MM.1S (cell line): ENCODE results near the gene CPB2.

Experiments used
- DNase-seq: peaks from one replicate; pipeline ENCODE4 v3.0.0-alpha.2; 2015
- H2AFZ ChIP-seq: fragments of 300-600 bp; sonication (generic); 2 replicates; pipeline ENCODE4 v1.6.0; 2016; ENCODE audit warnings: antibody characterized with exemption, low read length
- H3F3A ChIP-seq: fragments of 300-600 bp; sonication (generic); 2 replicates; pipeline ENCODE4 v1.6.1; 2016; ENCODE audit warnings: mild to moderate bottlenecking, antibody characterized with exemption, low read length, moderate library complexity, mixed read lengths; ENCODE audit not compliant: insufficient read depth
- H3K27ac ChIP-seq: fragments of 300-600 bp; sonication (generic); 2 replicates; pipeline ENCODE4 v1.5.1; 2016; ENCODE audit warnings: mild to moderate bottlenecking, low read length
- H3K27me3 ChIP-seq: fragments of 300-600 bp; sonication (generic); replicated peaks from 2 replicates; pipeline ENCODE4 v1.6.0; 2016; ENCODE audit warnings: low read length; ENCODE audit not compliant: insufficient read depth
- H3K36me3 ChIP-seq: fragments of 300-600 bp; sonication (generic); replicated peaks from 2 replicates; pipeline ENCODE4 v1.6.1; 2016; ENCODE audit warnings: mild to moderate bottlenecking, low read length, mixed read lengths; ENCODE audit not compliant: insufficient read depth
- H3K4me1 ChIP-seq: fragments of 300-600 bp; sonication (generic); 2 replicates; pipeline ENCODE4 v1.6.1; 2016; ENCODE audit warnings: low read length, mixed read lengths
- H3K4me2 ChIP-seq: fragments of 300-600 bp; sonication (generic); 2 replicates; pipeline ENCODE4 v1.6.0; 2016; ENCODE audit warnings: low read depth, low read length
- H3K4me3 ChIP-seq: fragments of 300-600 bp; sonication (generic); 2 replicates; pipeline ENCODE4 v1.5.1; 2016; ENCODE audit warnings: low read length, mixed read lengths
- H3K79me2 ChIP-seq: fragments of 300-600 bp; sonication (generic); 2 replicates; pipeline ENCODE4 v1.6.1; 2016; ENCODE audit warnings: mixed run types, low read length, mixed read lengths
- H3K9ac ChIP-seq: fragments of 300-600 bp; sonication (generic); 2 replicates; pipeline ENCODE4 v1.6.1; 2016; ENCODE audit warnings: low read length, mixed read lengths
- H3K9me2 ChIP-seq: fragments of 300-600 bp; sonication (generic); replicated peaks from 2 replicates; pipeline ENCODE4 v1.6.1; 2016; ENCODE audit warnings: mild to moderate bottlenecking, low read length, mixed read lengths; ENCODE audit not compliant: insufficient read depth
- H3K9me3 ChIP-seq: fragments of 300-600 bp; sonication (generic); replicated peaks from 2 replicates; pipeline ENCODE4 v1.6.1; 2016; ENCODE audit warnings: mild to moderate bottlenecking, low read length, mixed read lengths; ENCODE audit not compliant: insufficient read depth
- H4K20me1 ChIP-seq: fragments of 300-600 bp; sonication (generic); 2 replicates; pipeline ENCODE4 v1.6.1; 2016; ENCODE audit warnings: mild to moderate bottlenecking, low read length, moderate library complexity, mixed read lengths; ENCODE audit not compliant: insufficient read depth
- EZH2 ChIP-seq: fragments of 300-600 bp; sonication (generic); optimal IDR thresholded peaks from 2 replicates; pipeline ENCODE3; 2017; ENCODE audit warnings: low read depth, mild to moderate bottlenecking, antibody characterized with exemption, low read length, mixed read lengths
- EZH2phosphoT487 ChIP-seq: fragments of 300-600 bp; sonication (generic); IDR thresholded peaks from 2 replicates; pipeline ENCODE4 v1.6.1; 2018; ENCODE audit warnings: antibody characterized with exemption, low read length
- TF ChIP-seq, protein P1 (sequence below): fragments of 300-600 bp; sonication (generic); IDR thresholded peaks from 2 replicates; pipeline ENCODE4 v1.5.1; 2016; ENCODE audit warnings: antibody characterized with exemption, low read length, mixed read lengths

CPB2 gene, protein sequence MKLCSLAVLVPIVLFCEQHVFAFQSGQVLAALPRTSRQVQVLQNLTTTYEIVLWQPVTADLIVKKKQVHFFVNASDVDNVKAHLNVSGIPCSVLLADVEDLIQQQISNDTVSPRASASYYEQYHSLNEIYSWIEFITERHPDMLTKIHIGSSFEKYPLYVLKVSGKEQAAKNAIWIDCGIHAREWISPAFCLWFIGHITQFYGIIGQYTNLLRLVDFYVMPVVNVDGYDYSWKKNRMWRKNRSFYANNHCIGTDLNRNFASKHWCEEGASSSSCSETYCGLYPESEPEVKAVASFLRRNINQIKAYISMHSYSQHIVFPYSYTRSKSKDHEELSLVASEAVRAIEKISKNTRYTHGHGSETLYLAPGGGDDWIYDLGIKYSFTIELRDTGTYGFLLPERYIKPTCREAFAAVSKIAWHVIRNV

DNA sequence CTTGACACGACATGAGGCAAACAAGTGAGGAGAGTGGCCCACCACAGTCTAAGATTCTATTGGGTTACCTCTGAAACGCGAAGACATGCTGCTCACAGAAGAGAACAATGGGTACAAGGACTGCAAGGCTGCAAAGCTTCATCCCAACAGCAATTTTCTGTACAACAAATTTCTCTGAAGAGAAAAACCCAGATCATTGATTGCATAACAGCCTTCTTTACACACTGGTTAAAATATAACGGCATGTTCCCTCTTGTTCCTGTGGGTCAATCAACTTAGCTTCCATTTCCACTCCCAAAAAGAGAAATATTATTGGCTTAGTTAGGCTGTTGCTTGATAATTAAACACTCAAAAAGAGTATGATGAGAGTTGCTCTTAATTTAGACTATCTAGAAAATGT, at the start of gene CPB2:
CPB2 (minus strand) TSS at position 166 of the 400 bp plus-strand sequence; CDS start at position 142, 24 bp downstream.
- H3K9me2 ChIP-seq = no peaks in the 10 kb centered on the region
- no peaks in the 10 kb centered on the region for H4K20me1 ChIP-seq
- no peaks in the 10 kb centered on the region for H3K79me2 ChIP-seq
- no peaks in the 10 kb centered on the region for H3K27me3 ChIP-seq
- H3F3A ChIP-seq = no peaks in the 10 kb centered on the region
- no peaks in the 10 kb centered on the region for H3K9me3 ChIP-seq
- no peak for DNase-seq
- H3K4me2 ChIP-seq = no peak within 1 kb of the TSS
- no peak within 1 kb of the TSS for H3K4me3 ChIP-seq
- no peaks in the 10 kb centered on the region for H3K36me3 ChIP-seq
- H2AFZ ChIP-seq = no peak within 1 kb of the TSS
- H3K4me1 ChIP-seq = peaks cover 9% of the 10 kb centered on the region; the same call in 1 of the 2 replicates
- TF ChIP-seq EZH2phosphoT487 (no peak), EZH2 (no peak)
- TF ChIP-seq, protein P1, sequence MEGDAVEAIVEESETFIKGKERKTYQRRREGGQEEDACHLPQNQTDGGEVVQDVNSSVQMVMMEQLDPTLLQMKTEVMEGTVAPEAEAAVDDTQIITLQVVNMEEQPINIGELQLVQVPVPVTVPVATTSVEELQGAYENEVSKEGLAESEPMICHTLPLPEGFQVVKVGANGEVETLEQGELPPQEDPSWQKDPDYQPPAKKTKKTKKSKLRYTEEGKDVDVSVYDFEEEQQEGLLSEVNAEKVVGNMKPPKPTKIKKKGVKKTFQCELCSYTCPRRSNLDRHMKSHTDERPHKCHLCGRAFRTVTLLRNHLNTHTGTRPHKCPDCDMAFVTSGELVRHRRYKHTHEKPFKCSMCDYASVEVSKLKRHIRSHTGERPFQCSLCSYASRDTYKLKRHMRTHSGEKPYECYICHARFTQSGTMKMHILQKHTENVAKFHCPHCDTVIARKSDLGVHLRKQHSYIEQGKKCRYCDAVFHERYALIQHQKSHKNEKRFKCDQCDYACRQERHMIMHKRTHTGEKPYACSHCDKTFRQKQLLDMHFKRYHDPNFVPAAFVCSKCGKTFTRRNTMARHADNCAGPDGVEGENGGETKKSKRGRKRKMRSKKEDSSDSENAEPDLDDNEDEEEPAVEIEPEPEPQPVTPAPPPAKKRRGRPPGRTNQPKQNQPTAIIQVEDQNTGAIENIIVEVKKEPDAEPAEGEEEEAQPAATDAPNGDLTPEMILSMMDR = no peak
- no peak within 1 kb of the TSS for H3K27ac ChIP-seq
- no peak within 1 kb of the TSS for H3K9ac ChIP-seq

DNA sequence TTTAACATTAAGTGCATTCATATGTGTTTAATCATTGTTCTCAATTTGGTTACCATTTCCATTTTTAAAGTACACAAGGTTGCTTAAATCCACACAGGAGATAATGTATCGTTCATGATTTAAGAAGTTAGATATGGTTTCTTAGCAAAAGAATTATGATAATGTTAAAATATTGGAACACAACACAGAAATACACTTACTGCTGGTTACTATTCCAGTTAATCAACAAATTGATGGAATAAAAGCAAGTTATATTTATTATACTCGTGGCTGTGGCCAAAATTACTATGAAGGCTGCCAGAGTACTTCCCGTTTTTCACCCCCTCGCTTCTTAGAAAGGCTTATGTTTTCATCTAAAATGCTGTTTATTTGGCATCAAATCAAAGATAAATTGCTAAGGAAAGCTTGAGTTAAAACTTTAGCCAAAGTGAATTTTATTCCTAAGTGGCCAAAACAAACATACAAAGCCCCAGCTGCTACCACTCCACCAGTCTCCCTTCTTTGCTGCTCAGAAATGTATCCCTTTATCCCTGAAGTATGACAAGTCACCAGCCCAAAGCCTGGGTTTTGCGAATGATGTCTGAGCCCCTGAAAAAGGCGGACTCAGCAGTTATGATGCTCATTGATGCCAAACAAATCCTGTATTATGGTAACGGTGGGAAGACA, 49.4 kb upstream of the CPB2 start:
- Histone ChIP-seq H3K9me2 (no peaks in the 10 kb centered on the region), H3K4me1 (peaks cover 16% of the 10 kb centered on the region), H3K79me2 (peaks cover 72% of the 10 kb centered on the region), H3K36me3 (peaks cover 20% of the 10 kb centered on the region), H3K4me3 (no peak overlapping the region), H4K20me1 (peaks cover 18% of the 10 kb centered on the region), H3K9me3 (no peaks in the 10 kb centered on the region), H3K27ac (no peak overlapping the region), H3K27me3 (no peaks in the 10 kb centered on the region), H2AFZ (no peak overlapping the region), H3F3A (peaks cover 25% of the 10 kb centered on the region), H3K4me2 (no peak overlapping the region), H3K9ac (no peak overlapping the region)
- no peak for DNase-seq
- TF ChIP-seq EZH2phosphoT487 (no peak), EZH2 (no peak)
- TF ChIP-seq, protein P1 = no peak

DNA sequence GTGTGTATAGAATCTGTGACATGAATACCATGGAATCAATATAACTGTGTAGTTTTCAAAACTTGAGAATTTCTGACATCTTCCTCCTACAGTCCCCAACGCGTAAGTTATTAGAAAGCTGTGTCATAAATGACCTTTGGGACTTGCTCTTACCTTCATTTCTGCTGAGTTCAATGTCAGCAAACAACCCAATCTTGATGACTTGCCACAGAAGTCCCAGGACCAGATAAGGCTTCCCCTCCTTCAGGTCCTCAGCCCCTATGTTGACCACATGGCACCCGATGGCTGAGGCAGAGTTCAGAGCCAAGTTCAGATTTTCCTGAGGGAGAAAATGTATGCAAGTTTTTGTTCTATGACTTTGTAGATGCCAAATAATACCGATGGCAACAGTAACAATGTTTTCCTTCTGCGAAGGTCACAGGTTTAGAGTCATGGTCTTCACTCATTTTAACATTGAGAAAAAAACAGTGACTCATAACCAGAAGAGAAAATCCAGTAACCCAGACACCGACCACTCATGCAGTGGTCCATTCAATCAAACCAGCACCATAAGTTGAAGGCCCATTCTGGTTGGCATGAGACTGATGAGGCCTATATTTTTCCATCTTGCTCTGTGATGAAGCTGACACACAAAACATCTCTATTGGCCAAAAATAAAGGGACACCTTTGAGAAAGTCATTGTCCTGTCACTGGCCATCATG, 47.9 kb upstream of the CPB2 start:
- Histone ChIP-seq H3F3A (peaks cover 29% of the 10 kb centered on the region), H4K20me1 (peaks cover 15% of the 10 kb centered on the region; the same call in 1 of the 2 replicates), H3K36me3 (peaks cover 13% of the 10 kb centered on the region), H3K79me2 (peaks cover 64% of the 10 kb centered on the region), H3K9me3 (no peaks in the 10 kb centered on the region), H2AFZ (no peak overlapping the region), H3K4me3 (no peak overlapping the region), H3K27ac (no peak overlapping the region), H3K9ac (no peak overlapping the region), H3K4me2 (no peak overlapping the region), H3K4me1 (peaks cover 16% of the 10 kb centered on the region), H3K9me2 (no peaks in the 10 kb centered on the region), H3K27me3 (no peaks in the 10 kb centered on the region)
- no peak for TF ChIP-seq EZH2phosphoT487
- TF ChIP-seq EZH2 = no peak
- TF ChIP-seq, protein P1 = no peak
- DNase-seq = no peak
